ENCODE measurements around the gene SIKE1.
"Not testable (repeated sequence)": the region's sequence is repeated elsewhere in the genome, so short reads cannot be mapped to it uniquely, and the experiment has no call there.

The SIKE1 gene

GRCh38 chr1:114780344-114781226, at the start of gene SIKE1:
Gene SIKE1, minus strand, starts transcription at chr1:114780685. Its CDS starts 78 bp downstream, at chr1:114780607.
- peak; percentile 96 for DNase-seq (ENCODE audit: low read depth, low spot score)

GRCh38 chr1:114830075-114830474, 49.6 kb upstream of the SIKE1 start:
- DNase-seq (ENCODE audit: low read depth, low spot score): not testable (repeated sequence)

GRCh38 chr1:114828251-114828650, 47.8 kb upstream of the SIKE1 start:
- DNase-seq (ENCODE audit: low read depth, low spot score): no peak

- DNase-seq (ENCODE audit: low read depth, low spot score): no peak
These were observed 41.5 kb upstream of the SIKE1 start for GRCh38 chr1:114821978-114822377.

GRCh38 chr1:114820392-114820791, 39.9 kb upstream of the SIKE1 start:
- DNase-seq (ENCODE audit: low read depth, low spot score): no peak

- no peak for DNase-seq (ENCODE audit: low read depth, low spot score)
These were observed 39.4 kb upstream of the SIKE1 start for GRCh38 chr1:114819869-114820268.

GRCh38 chr1:114804449-114804848, 24.0 kb upstream of the SIKE1 start:
- not testable (repeated sequence) for DNase-seq (ENCODE audit: low read depth, low spot score)

GRCh38 chr1:114803001-114803400, 22.5 kb upstream of the SIKE1 start:
- no peak for DNase-seq (ENCODE audit: low read depth, low spot score)

- no peak for DNase-seq (ENCODE audit: low read depth, low spot score)
These were observed 13.6 kb upstream of the SIKE1 start for GRCh38 chr1:114794038-114794437.

GRCh38 chr1:114790581-114790980, 10.1 kb upstream of the SIKE1 start:
- not testable (repeated sequence) for DNase-seq (ENCODE audit: low read depth, low spot score)

- not testable (repeated sequence) for DNase-seq (ENCODE audit: low read depth, low spot score)
These were observed 6.0 kb upstream of the SIKE1 start for GRCh38 chr1:114786440-114786839.

GRCh38 chr1:114782476-114782875, 2.0 kb upstream of the SIKE1 start:
- DNase-seq (ENCODE audit: low read depth, low spot score): no peak

- DNase-seq (ENCODE audit: low read depth, low spot score): no peak
These were observed 763 bp downstream of the SIKE1 start for GRCh38 chr1:114779722-114780121.

GRCh38 chr1:114776726-114777125, 3.8 kb downstream of the SIKE1 start:
- DNase-seq (ENCODE audit: low read depth, low spot score): not testable (repeated sequence)

- no peak for DNase-seq (ENCODE audit: low read depth, low spot score)
These were observed 8.5 kb downstream of the SIKE1 start for GRCh38 chr1:114771992-114772391.

GRCh38 chr1:114770989-114771388, 9.5 kb downstream of the SIKE1 start:
- DNase-seq (ENCODE audit: low read depth, low spot score): no peak

- DNase-seq (ENCODE audit: low read depth, low spot score): no peak
These were observed 15.8 kb downstream of the SIKE1 start for GRCh38 chr1:114764689-114765088.

- DNase-seq (ENCODE audit: low read depth, low spot score): no peak
These were observed 22.1 kb downstream of the SIKE1 start for GRCh38 chr1:114758256-114758832.

- DNase-seq (ENCODE audit: low read depth, low spot score): peak; percentile 99
These were observed 22.8 kb downstream of the SIKE1 start, which contains the start of gene CSDE1 for GRCh38 chr1:114757455-114758255. Gene CSDE1, minus strand, starts transcription at chr1:114757984. Its CDS starts 18,094 bp downstream, at chr1:114739890.

- peak; percentile 58 for DNase-seq (ENCODE audit: low read depth, low spot score)
These were observed 23.5 kb downstream of the SIKE1 start for GRCh38 chr1:114756949-114757454.

GRCh38 chr1:114756009-114756892, 24.2 kb downstream of the SIKE1 start:
- DNase-seq (ENCODE audit: low read depth, low spot score): no peak

All from astrocyte of the hippocampus (primary cell).